ENCODE data around the gene OR2G3.

OR2G3 gene

DNA sequence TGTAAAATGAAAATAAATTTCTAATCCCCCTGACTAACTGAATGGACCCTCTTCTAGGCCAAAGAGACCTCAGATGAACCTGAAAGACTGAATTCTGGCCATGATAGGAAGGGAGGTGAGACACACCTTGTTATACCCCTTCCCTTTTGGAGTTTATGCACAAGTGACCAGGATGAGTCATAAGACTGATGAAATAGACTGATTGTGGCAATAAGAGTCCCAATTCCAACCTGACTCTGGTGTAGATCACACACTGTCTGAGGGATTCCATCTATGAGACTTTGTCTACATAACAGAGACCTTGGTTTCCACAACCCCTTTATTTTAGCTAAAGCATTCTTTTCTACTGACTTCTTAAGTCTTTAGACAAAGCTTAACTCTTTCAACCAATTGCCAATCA lies 30.7 kb upstream of the OR2G3 start:
- no peak for TF ChIP-seq MAX (IDR thresholded peaks at IDR 0.05; ENCODE audit: low read depth, low read length)
- no peak for TF ChIP-seq MYC (IDR thresholded peaks at IDR 0.05; ENCODE audit: low read depth, low read length)
- no peak for TF ChIP-seq POLR2A (IDR thresholded peaks at IDR 0.05; ENCODE audit: extremely low read depth, insufficient read length)
- TF ChIP-seq, protein P1, sequence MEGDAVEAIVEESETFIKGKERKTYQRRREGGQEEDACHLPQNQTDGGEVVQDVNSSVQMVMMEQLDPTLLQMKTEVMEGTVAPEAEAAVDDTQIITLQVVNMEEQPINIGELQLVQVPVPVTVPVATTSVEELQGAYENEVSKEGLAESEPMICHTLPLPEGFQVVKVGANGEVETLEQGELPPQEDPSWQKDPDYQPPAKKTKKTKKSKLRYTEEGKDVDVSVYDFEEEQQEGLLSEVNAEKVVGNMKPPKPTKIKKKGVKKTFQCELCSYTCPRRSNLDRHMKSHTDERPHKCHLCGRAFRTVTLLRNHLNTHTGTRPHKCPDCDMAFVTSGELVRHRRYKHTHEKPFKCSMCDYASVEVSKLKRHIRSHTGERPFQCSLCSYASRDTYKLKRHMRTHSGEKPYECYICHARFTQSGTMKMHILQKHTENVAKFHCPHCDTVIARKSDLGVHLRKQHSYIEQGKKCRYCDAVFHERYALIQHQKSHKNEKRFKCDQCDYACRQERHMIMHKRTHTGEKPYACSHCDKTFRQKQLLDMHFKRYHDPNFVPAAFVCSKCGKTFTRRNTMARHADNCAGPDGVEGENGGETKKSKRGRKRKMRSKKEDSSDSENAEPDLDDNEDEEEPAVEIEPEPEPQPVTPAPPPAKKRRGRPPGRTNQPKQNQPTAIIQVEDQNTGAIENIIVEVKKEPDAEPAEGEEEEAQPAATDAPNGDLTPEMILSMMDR (IDR thresholded peaks at IDR 0.05; ENCODE audit: low read depth, low read length), result no peak
- peak; percentile 31 for DNase-seq (ENCODE audit: low read depth)
- no peak overlapping the region for H3K4me3 ChIP-seq (ENCODE audit: low read depth, low read length)

GRCh38 chr1:247576514-247576913 lies 28.9 kb upstream of the OR2G3 start:
- TF ChIP-seq, protein P1 (IDR thresholded peaks at IDR 0.05; ENCODE audit: low read depth, low read length), result peak; percentile 39
- no peak for TF ChIP-seq MAX (IDR thresholded peaks at IDR 0.05; ENCODE audit: low read depth, low read length)
- DNase-seq (ENCODE audit: low read depth), result peak; percentile 56
- H3K4me3 ChIP-seq (ENCODE audit: low read depth, low read length), result no peak overlapping the region

DNA sequence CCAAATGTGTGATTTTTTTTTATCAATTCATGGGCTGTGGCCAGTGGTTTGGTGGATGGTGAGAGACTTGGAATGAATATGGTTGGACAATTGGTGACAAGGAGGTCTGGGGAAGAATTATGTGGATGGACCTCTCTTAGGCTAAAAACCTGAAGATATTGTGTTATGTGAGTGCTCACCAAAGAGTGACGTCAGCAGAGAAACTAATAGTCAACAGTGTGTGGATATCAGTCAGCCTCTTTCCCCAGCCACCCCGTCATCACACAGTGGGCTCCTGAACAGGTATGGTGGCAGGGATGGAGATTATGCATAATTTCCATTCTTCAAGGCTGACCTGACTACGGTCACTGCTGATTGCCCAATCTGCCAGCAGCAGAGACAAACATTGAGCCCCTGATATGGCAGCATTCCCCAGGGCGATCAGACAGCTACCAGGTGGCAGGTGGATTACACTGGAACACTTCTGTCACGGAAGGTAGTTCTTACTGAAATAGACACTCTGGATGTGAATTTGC lies 26.4 kb upstream of the OR2G3 start:
- TF ChIP-seq, protein P1 (IDR thresholded peaks at IDR 0.05; ENCODE audit: low read depth, low read length), result no peak
- no peak for TF ChIP-seq MAX (IDR thresholded peaks at IDR 0.05; ENCODE audit: low read depth, low read length)
- TF ChIP-seq POLR2A (IDR thresholded peaks at IDR 0.05; ENCODE audit: extremely low read depth, insufficient read length), result no peak
- TF ChIP-seq MYC (IDR thresholded peaks at IDR 0.05; ENCODE audit: low read depth, low read length), result no peak
- no peak for DNase-seq (ENCODE audit: low read depth)
- H3K4me3 ChIP-seq (ENCODE audit: low read depth, low read length), result no peak overlapping the region

DNA sequence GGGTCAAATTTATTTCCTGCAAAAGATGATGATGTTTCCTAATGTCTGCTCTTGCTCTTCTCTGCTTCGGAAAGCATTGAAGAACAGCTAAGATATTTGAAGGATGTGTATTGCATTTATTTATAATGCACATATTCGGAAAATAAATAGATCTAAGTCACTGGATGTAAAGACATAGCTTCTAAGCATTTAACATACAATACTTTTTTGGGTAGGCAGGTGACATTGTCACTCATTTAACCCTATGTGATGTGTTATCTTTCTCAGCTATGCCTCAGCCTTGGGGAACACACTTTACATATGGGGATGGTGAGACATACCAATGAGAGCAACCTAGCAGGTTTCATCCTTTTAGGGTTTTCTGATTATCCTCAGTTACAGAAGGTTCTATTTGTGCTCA lies 17.3 kb upstream of the OR2G3 start, which contains the start of gene OR2G2:
Gene OR2G2 (plus strand): TSS at position 301 of the 400 bp plus-strand sequence. CDS start 0 bp downstream, at position 301.
- DNase-seq (ENCODE audit: low read depth), result no peak
- H3K4me3 ChIP-seq (ENCODE audit: low read depth, low read length), result no peak within 1 kb of the TSS
- TF ChIP-seq, protein P1 (IDR thresholded peaks at IDR 0.05; ENCODE audit: low read depth, low read length), result no peak
- no peak for TF ChIP-seq MYC (IDR thresholded peaks at IDR 0.05; ENCODE audit: low read depth, low read length)
- no peak for TF ChIP-seq POLR2A (IDR thresholded peaks at IDR 0.05; ENCODE audit: extremely low read depth, insufficient read length)
- TF ChIP-seq MAX (IDR thresholded peaks at IDR 0.05; ENCODE audit: low read depth, low read length), result no peak

- TF ChIP-seq MYC (IDR thresholded peaks at IDR 0.05; ENCODE audit: low read depth, low read length) (no peak), MAX (IDR thresholded peaks at IDR 0.05; ENCODE audit: low read depth, low read length) (no peak), POLR2A (IDR thresholded peaks at IDR 0.05; ENCODE audit: extremely low read depth, insufficient read length) (no peak)
- TF ChIP-seq, protein P1 (IDR thresholded peaks at IDR 0.05; ENCODE audit: low read depth, low read length), result no peak
- DNase-seq (ENCODE audit: low read depth), result no peak
- no peak overlapping the region for H3K4me3 ChIP-seq (ENCODE audit: low read depth, low read length)
Observed at GRCh38 chr1:247613405-247613804, 8.0 kb downstream of the OR2G3 start.
